Smooth muscle cell (in vitro differentiated cells): ENCODE data around the gene TMTC2. TPM values are rescaled to one million over a fixed set of nuclear protein-coding genes. Genes with fewer than 3 reads are reported as not detected.

Experiments used
- DNase-seq: peaks from one replicate; lab custom pipeline; 2025; ENCODE audit not compliant: unreplicated experiment; lab: John Stamatoyannopoulos, UW
- H2AFZ ChIP-seq: fragments of 200-600 bp; sonication (generic); 2 replicates; pipeline ENCODE4 v1.6.0; 2016; ENCODE audit warnings: antibody characterized with exemption, low read depth, mild to moderate bottlenecking
- H3F3A ChIP-seq: fragments of 200-600 bp; sonication (generic); 2 replicates; pipeline ENCODE4 v1.6.0; 2017; ENCODE audit warnings: antibody characterized with exemption, low read depth
- H3K27ac ChIP-seq: fragments of 200-600 bp; sonication (generic); 2 replicates; pipeline ENCODE4 v1.5.1; 2016; ENCODE audit warnings: low read depth, mild to moderate bottlenecking
- H3K27me3 ChIP-seq: fragments of 200-600 bp; sonication (generic); 2 replicates; pipeline ENCODE4 v1.6.1; 2016; ENCODE audit warnings: low read depth, mild to moderate bottlenecking
- H3K36me3 ChIP-seq: fragments of 200-600 bp; sonication (generic); 2 replicates; pipeline ENCODE4 v1.5.1; 2016; ENCODE audit warnings: low read depth
- H3K4me1 ChIP-seq: fragments of 200-600 bp; sonication (generic); 2 replicates; pipeline ENCODE4 v1.5.1; 2016; ENCODE audit warnings: low read depth
- H3K4me2 ChIP-seq: fragments of 200-600 bp; sonication (generic); 2 replicates; pipeline ENCODE4 v1.6.0; 2016; ENCODE audit warnings: mild to moderate bottlenecking
- H3K4me3 ChIP-seq: fragments of 200-600 bp; sonication (generic); 2 replicates; pipeline ENCODE4 v1.5.1; 2016; ENCODE audit warnings: mild to moderate bottlenecking
- H3K79me2 ChIP-seq: fragments of 200-600 bp; sonication (generic); 2 replicates; pipeline ENCODE4 v1.6.0; 2016; ENCODE audit warnings: low read depth, mild to moderate bottlenecking
- H3K9ac ChIP-seq: fragments of 200-600 bp; sonication (generic); 2 replicates; pipeline ENCODE4 v1.6.0; 2016; ENCODE audit warnings: low read depth
- H3K9me3 ChIP-seq: fragments of 200-600 bp; sonication (generic); replicated peaks from 2 replicates; pipeline ENCODE4 v1.5.1; 2016; ENCODE audit warnings: low read depth
- H4K20me1 ChIP-seq: fragments of 200-600 bp; sonication (generic); 2 replicates; pipeline ENCODE4 v1.6.0; 2016; ENCODE audit warnings: low read depth
- WGBS: methylation state at CpG from one replicate; pipeline ENCODE4 v1.1.7; 2016; ENCODE audit warnings: low lambda C conversion rate; 5-methylcytosine and 5-hydroxymethylcytosine counted together
- polyA plus RNA-seq: library from polyadenylated mRNA; unstranded; fragments of >200 nt; fragmentation: Nextera tagmentation; extraction: Ambion mirVana; gene quantifications from 2 replicates; pipeline ENCODE4 v1.2.1, GENCODE V29; 2016
- total RNA-seq: library from RNA; depleted of rRNA; stranded (reverse); fragments of >200 nt; gene quantifications from 2 replicates; pipeline ENCODE4 v1.2.3, GENCODE V29; 2014
- TF ChIP-seq, protein P1 (sequence below): fragments of 200-600 bp; sonication (generic); IDR thresholded peaks from 2 replicates; pipeline ENCODE4 v1.5.1; 2017; ENCODE audit warnings: borderline replicate concordance, mild to moderate bottlenecking, antibody characterized with exemption; ENCODE audit not compliant: insufficient read depth, poor library complexity, severe bottlenecking

TMTC2 gene
- total and polyA plus RNA-seq, 2 experiments from 2014 or later, result 0.71 to 10.6 TPM

DNA sequence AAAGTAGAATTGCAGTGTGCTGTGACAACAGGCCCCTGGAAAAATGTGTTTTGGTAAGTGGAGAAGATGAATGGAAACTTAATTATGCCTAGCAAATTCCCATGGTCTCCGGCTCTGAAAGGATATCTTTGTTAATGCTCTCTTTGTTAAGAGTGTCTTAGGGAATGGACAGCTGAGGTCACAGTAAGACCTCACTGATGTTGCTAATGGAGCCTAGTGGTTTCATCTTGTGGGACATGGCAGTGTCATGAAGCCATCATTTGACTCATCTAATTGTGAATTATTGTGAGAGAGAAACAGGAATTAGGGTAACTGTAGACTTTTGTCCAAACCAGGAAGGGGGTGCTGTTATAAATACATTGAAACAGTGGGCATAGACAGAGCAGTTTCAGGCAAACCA, 330.3 kb downstream of the TMTC2 start:
- Histone ChIP-seq H3K4me2 (no peak overlapping the region), H3K4me3 (no peak overlapping the region), H2AFZ (no peak overlapping the region), H4K20me1 (no peaks in the 10 kb centered on the region), H3F3A (peaks cover 13% of the 10 kb centered on the region), H3K27me3 (no peaks in the 10 kb centered on the region), H3K36me3 (no peaks in the 10 kb centered on the region), H3K9ac (no peak overlapping the region), H3K4me1 (peaks cover 28% of the 10 kb centered on the region), H3K79me2 (no peaks in the 10 kb centered on the region), H3K27ac (peak overlapping the region; percentile 36), H3K9me3 (no peaks in the 10 kb centered on the region)
- 26% methylated on average over 1 of the region's 1 CpG for WGBS
- TF ChIP-seq, protein P1, sequence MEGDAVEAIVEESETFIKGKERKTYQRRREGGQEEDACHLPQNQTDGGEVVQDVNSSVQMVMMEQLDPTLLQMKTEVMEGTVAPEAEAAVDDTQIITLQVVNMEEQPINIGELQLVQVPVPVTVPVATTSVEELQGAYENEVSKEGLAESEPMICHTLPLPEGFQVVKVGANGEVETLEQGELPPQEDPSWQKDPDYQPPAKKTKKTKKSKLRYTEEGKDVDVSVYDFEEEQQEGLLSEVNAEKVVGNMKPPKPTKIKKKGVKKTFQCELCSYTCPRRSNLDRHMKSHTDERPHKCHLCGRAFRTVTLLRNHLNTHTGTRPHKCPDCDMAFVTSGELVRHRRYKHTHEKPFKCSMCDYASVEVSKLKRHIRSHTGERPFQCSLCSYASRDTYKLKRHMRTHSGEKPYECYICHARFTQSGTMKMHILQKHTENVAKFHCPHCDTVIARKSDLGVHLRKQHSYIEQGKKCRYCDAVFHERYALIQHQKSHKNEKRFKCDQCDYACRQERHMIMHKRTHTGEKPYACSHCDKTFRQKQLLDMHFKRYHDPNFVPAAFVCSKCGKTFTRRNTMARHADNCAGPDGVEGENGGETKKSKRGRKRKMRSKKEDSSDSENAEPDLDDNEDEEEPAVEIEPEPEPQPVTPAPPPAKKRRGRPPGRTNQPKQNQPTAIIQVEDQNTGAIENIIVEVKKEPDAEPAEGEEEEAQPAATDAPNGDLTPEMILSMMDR, result no peak
- DNase-seq, result no peak

DNA sequence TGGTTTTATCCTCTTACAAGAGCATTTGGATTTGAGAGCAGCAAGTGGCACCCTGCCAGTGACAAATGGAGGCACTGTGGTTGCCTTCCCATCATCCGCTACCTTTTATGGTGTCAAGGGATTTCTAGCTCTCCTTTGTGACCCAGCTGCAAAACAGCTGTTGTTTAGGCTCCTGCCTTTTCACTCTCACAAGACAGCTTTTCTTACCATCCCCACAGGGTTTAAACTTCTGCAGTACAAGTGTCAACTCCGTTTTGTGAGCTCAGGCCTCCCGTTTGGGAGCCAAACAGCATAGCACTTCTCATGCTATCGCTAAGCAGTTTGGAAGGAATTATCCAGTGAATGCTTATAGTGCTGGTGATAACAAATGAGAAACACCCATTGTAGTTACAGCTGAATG, 331.4 kb downstream of the TMTC2 start:
- no peak overlapping the region for H3K4me2 ChIP-seq
- WGBS, result 78% methylated on average over 4 of the region's 4 CpGs
- H3K4me1 ChIP-seq, result peaks cover 28% of the 10 kb centered on the region
- H3K9ac ChIP-seq, result no peak overlapping the region
- no peaks in the 10 kb centered on the region for H4K20me1 ChIP-seq
- DNase-seq, result no peak
- TF ChIP-seq, protein P1, result no peak
- no peaks in the 10 kb centered on the region for H3K79me2 ChIP-seq
- H3K4me3 ChIP-seq, result no peak overlapping the region
- no peaks in the 10 kb centered on the region for H3K27me3 ChIP-seq
- no peak overlapping the region for H2AFZ ChIP-seq
- no peaks in the 10 kb centered on the region for H3K9me3 ChIP-seq
- H3F3A ChIP-seq, result peaks cover 13% of the 10 kb centered on the region
- no peaks in the 10 kb centered on the region for H3K36me3 ChIP-seq
- H3K27ac ChIP-seq, result no peak overlapping the region

DNA sequence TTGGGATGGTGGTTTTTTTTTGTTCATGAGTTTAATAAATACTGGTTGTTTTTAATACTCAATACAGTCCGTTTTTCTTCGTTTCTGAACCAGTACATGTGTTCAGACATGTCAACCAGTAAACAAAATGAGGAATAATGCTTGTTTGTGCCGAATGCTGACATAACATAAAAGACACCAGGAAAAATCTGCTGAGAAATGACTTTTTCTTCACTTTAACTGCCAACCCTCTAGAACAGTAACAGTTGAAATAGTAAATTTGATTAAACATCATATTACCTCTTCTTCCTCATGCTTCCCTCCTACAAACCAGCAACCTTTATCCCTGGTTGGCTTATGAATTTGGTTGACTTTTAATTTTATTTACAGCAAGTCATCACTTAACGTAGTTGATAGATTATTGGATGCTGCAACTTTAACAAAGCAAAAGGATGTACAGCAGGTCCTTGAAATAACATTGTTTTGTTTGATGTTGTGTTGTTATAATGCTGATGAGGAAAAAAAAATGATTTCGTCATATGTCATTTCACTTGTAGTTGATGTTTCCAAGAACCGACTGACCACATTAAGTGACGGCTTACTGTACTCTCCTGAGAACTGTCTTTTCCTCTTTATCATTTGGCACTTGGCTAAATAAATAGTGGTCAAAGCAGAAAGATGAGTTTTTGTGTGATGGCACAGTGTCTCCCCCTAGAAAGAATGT, 340.5 kb downstream of the TMTC2 start:
- no peaks in the 10 kb centered on the region for H3K79me2 ChIP-seq
- H3K36me3 ChIP-seq, result no peaks in the 10 kb centered on the region
- no peaks in the 10 kb centered on the region for H3K9me3 ChIP-seq
- no peak overlapping the region for H3K27ac ChIP-seq
- H3K27me3 ChIP-seq, result no peaks in the 10 kb centered on the region
- no peaks in the 10 kb centered on the region for H3K4me1 ChIP-seq
- H3K4me2 ChIP-seq, result no peak overlapping the region
- H4K20me1 ChIP-seq, result no peaks in the 10 kb centered on the region
- H3F3A ChIP-seq, result no peaks in the 10 kb centered on the region
- no peak overlapping the region for H3K4me3 ChIP-seq
- H2AFZ ChIP-seq, result no peak overlapping the region
- H3K9ac ChIP-seq, result no peak overlapping the region
- DNase-seq, result no peak
- TF ChIP-seq, protein P1, result no peak
- 78% methylated on average over 7 of the region's 7 CpGs for WGBS

DNA sequence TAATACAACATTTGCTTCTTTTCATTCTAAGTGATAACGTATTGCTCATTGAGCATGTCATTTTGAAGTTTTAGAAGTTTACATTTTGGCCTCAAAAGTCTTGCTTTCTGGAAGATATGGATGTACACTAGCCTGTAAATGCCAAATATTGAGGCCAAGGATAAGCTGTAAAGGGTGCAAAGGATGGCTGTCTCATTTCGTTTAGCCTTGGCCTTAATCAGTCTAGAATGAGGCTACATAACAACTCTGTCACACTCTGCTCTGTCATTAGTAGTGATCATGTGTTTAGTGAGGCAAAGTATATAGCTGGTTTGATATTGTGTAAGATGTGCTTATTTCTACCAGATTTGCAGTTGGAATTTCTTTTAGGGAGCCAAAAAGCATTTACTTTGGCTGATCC, 344.5 kb downstream of the TMTC2 start:
- Histone ChIP-seq H3K4me3 (no peak overlapping the region), H3K4me1 (no peaks in the 10 kb centered on the region), H3K9ac (no peak overlapping the region), H2AFZ (no peak overlapping the region), H4K20me1 (no peaks in the 10 kb centered on the region), H3K27ac (no peak overlapping the region), H3K9me3 (no peaks in the 10 kb centered on the region), H3K79me2 (no peaks in the 10 kb centered on the region), H3F3A (no peaks in the 10 kb centered on the region), H3K27me3 (no peaks in the 10 kb centered on the region), H3K4me2 (no peak overlapping the region), H3K36me3 (no peaks in the 10 kb centered on the region)
- WGBS, result 80% methylated on average over 2 of the region's 2 CpGs
- TF ChIP-seq, protein P1, result no peak
- DNase-seq, result no peak
